GM19025 (cell line): ENCODE measurements around the gene EPHA4.

ENCODE experiments used
- ATAC-seq: cut with Tn5 transposase; IDR thresholded peaks from one replicate; pipeline ENCODE4 v1.9.1; 2021; ENCODE audit warnings: mild to moderate bottlenecking, low read depth, moderate library complexity; ENCODE audit not compliant: unreplicated experiment

The EPHA4 gene

DNA sequence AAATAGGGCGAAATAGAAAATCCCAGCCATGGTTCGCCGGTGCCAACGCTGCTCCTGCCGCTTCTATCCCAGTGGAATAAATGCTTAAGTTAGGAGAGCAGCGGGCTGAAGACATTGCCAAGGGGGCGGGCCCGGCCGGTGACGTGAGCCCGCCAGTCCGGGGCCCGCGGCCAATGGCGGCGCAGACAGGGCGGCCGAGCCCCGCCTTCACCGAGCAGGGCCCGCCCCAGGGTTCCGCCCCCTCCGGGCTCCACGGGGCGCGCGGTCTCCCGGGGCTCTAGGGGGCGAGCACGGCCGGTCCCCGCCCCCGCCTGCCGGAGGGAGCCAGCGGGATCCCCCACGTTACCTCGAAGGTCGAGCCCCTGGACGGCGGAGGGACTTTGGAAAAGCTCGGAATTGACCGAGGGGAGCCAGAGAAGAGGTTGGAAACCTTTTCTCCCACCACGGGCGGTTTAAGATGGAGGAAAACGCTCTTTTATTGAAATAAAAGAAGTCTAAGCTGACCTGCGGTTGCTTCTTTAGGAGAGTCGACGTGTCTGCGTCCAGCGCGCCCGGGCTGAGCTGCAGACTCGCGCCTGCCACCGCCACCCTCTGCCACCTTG is at the start of gene EPHA4:
Gene EPHA4 (minus strand): TSS at position 86 of the 602 bp plus-strand sequence. CDS start 56 bp downstream, at position 30.
- ATAC-seq, result peak; percentile 92

- no peak for ATAC-seq
Observed at GRCh38 chr2:221618007-221618406, 45.9 kb upstream of the EPHA4 start.

DNA sequence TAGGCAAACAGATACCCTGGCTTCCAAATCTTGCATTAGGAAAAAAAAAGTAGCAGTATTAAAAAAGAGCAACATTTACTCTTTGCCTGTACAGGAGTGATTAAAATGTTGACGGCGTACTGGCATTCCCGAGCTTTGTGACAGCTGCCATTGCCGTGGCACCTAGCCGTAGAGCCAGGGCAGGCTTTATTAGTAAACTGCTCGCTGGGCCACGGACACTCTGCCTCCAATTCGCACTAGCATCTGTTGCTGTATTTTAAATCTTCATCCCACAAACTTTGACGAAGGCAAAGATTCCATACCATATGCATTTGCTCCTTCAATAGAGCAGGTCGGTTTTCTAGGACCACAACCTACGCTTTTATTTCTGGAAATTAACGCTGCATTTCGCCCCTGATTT is 44.5 kb upstream of the EPHA4 start:
- no peak for ATAC-seq

DNA sequence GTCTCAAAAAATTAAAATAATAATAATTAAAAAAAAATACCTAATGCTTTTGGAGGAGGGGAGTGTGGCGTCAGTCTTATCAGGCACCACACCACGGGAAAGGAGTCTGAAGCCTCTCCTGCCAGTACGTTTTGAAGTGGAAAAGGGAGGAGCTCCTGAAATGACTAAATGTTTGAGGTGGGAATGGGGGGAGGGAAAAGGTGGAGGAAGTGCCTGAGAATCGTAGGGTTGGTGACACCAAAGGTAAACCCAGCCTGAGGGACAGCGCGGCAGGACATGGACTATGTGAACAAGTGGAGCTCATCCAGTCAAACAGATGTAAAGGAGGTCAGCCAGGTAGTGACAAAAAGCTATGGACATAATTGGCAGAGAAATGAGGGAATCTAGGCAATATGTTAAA is 42.2 kb upstream of the EPHA4 start:
- no peak for ATAC-seq

GRCh38 chr2:221612800-221613199 is 40.7 kb upstream of the EPHA4 start:
- ATAC-seq, result no peak

DNA sequence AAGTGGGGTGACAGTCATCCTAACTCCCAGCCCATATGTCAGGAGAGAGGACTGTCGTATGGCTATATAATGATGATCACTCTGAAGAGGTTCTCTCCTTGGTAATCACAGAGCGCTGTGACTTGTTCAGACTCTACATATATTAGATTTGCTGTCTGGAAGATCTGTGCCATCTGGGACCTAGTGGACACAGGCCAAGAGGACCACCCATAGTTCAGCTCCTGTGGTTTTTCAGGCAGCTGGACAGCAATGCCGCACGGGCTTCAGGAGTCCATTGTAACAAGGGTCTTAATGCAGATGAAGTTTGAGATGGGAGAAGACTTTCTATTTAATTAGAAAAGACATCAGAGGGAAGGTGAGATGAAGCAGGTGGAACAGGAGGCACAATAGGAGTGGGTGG is 40.1 kb upstream of the EPHA4 start:
- ATAC-seq, result no peak

- no peak for ATAC-seq
Observed at GRCh38 chr2:221610675-221611074, 38.6 kb upstream of the EPHA4 start.

DNA sequence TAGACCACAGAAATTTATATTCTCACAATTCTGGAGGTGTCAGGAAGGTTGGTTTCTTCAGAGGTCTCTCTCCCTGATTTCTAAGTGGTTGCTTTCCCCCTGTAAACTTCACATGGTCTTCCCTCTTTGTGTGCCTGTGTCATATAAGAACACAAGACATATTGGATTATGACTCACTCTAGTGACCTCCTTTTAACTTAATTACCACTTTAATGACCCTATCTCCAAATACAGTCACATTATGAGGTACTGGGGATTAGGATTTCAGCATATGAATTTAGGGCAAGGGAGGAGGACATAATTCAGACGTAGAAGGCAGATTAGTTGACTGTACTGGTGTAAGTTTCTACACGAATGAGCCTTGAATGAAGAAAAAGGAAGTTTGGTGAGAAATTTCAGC is 38.2 kb upstream of the EPHA4 start:
- ATAC-seq, result no peak

GRCh38 chr2:221608442-221608841 is 36.3 kb upstream of the EPHA4 start:
- no peak for ATAC-seq

DNA sequence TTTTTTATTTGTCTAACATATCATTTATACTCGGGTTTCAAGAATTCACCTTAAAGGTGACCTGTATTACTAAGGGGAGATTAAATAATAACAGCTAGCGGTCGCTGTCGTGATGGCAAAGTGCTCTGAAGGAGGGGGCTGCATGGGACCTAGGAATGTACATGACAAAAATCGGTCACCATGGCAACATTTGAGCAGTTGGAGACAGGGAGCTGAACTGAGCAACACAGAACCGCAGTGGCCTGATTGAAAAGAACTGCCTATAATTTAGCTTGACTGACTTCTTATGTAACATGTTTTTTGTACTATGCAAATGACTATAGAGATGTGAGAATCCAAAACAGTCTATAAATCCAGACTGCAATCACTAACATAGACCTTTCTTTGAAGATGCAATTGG is 34.3 kb upstream of the EPHA4 start:
- no peak for ATAC-seq

DNA sequence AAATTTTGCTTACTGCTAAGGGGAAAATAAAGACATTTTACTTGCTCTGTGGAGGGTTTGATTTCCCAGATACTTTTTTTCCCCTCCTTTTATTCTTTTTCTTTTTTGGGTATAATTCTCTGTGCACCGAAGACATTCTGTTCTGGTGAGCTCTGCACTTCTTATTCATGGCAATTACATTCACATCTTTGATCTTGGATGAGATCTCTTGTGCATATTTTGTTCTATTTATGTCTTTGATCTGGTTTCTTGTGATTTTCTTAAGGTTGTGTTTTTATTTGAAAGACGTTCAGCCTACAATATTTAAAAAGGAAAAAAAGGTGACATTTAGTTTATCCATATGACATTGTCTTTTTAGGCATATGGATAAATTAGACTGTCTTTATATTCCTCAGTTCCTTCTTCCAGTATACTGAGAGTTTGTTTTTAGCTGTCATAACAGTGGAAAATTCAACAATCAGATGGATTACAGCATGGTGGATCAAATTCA is 33.7 kb upstream of the EPHA4 start:
- no peak for ATAC-seq

GRCh38 chr2:221602938-221603337 is 30.8 kb upstream of the EPHA4 start:
- no peak for ATAC-seq

DNA sequence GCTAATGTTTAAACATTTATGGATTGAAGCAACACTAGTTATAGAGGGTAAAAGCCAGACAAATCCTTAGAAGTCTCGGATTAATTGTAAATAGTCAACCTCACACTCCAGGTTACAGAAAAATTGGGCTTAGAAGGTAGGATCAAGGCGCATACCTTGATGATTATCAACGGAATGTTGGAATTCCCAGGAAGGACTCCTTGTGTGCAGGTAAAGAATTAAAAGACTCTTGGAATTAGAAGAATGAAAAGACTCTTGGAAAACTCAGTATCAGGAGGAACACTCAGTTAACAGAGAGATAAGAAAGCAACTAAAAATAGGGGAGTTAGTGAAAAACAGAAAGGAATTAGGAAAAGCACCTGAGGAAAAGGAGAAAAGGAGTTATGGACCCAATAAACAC is 29.3 kb upstream of the EPHA4 start:
- ATAC-seq, result no peak

DNA sequence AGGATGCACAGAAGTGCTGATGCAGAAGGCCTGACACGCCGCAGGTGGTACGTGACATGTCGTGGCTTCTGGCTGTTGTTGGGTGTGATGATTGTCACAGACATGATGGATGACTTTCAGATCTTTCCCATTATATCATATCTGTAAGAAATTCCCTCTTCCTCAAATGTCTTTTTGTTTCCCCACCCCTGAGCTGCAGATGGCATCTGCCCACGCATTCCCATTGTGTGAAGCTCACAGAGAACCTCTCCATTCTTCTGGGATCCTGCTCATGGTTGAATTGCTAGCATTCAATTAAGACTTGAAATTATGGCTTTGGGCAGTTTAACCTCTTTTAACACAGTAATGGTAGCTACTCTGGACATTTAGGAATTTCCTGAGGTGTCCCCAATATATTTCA is 28.3 kb upstream of the EPHA4 start:
- ATAC-seq, result no peak

- no peak for ATAC-seq
Observed at GRCh38 chr2:221596192-221596591, 24.1 kb upstream of the EPHA4 start.

DNA sequence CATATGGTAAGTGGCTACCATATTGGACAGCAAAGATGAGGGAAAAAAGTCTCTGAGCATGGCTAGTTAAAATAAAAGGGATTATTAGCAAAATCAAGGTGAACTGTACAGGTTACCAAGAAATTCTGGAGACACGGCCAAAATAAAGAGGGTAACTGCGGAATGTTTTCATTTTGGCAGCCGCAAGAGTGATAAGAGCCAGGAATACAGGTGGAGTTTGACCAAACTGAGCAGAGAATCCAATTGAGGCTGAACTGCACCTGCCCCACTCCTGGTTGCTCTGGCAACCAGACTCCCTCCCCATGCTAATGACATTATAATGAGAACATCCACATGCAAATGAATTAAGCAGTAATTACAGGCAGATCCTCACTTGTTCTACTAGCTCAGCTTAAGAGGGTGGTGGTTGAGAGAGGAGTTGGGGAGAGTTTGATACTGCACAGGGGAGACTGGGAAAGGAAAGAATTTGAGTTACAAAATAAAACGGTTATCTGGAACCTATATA is 18.8 kb upstream of the EPHA4 start:
- no peak for ATAC-seq

GRCh38 chr2:221589696-221590095 is 17.6 kb upstream of the EPHA4 start:
- ATAC-seq, result no peak

DNA sequence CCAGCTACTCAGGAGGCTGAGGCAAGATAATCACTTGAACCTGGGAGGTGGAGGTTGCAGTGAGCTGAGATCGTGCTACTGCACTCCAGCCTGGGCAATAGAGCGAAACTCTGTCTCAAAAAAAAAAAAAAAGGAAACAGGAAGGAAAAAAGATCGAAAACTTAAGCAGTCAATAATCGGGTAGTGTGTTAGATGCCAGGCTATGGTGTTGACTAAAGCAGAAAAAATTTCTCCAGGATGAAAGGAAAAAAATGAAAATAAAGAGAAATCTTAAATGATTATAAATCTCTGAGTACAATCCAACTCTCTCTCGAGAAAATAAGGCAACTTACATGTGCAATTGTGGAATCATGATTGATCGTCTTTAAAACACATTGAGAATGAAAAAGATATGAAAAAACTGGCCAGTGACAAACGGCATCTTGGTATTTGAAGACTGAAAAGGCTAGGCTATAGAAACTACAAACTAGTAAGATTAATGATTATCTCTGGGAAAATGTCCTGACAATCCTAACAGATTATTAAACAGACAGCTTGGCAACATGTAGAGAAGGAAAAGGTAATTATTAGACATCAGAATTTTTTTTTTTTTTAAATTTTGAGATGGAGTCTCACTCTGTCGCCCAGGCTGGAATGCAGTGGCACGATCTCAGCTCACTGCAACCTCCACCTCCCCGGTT is 16.3 kb upstream of the EPHA4 start:
- ATAC-seq, result no peak

DNA sequence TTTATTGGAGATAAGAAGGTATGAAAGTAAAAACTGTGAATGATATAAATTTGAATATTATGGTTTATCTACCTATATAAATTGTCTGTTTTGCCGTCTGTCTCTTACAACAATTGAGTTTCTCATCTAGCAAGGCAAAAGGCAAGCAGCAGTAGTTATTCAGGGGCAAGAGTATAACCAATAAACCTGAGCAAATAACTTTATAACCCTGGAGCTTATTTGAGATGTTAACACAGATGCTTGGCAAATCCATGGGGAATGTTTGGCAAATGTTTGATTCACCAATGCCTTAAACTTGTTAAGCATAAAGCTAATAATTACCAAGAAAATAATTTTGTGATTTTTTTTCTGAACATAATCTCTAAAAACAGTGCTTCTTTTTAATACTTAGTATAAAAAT is 9.9 kb upstream of the EPHA4 start:
- no peak for ATAC-seq

GRCh38 chr2:221574231-221574570 is 2.1 kb upstream of the EPHA4 start:
- ATAC-seq, result no peak

GRCh38 chr2:221573430-221574230 is 1.5 kb upstream of the EPHA4 start:
- peak; percentile 44 for ATAC-seq
